Measurements from ENCODE around the gene ZCCHC3.

The ZCCHC3 gene

DNA sequence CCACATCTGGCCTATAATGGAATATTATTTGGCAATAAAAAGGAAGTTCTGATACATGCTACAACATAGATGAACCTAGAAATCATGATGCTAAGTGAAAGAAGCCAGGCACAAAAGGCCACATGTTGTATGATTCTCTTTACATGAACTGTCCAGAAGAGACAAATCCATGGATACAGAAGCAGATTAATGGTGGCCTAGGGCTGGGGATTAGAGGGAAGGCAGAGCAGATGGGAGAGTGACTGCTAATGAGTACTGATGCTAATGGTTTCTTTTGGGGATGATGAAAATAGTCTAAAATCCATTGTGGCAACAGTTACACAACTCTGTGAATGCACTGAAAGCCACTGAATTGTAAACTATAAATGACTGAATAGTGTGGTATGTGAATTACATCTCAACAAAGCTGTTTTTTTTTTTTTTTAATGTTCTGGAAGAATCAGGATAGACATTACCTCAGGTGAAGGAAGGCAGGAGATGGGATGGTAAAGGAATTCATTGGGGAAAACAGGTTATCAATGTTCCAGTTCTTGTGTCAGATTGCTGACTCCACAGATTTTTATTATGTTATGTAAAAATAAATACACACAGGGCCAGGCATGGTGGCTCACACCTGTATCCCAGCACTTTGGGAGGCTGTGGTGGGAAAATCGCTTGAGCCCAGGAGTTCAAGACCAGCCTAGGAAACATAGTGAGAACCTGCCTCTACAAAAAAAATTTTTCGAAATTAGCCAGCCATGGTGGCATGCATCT, 19.1 kb downstream of the ZCCHC3 start:
- H3K9me3 Mint-ChIP-seq: no peaks in the 10 kb centered on the region
- no peak overlapping the region for H3K27ac Mint-ChIP-seq
- no peaks in the 10 kb centered on the region for H3K27me3 Mint-ChIP-seq
- H3K4me3 Mint-ChIP-seq: no peak overlapping the region
- peaks cover 6% of the 10 kb centered on the region for H3K4me1 Mint-ChIP-seq (ENCODE audit: low read depth)
- H3K36me3 Mint-ChIP-seq (ENCODE audit: low read depth): peaks cover 9% of the 10 kb centered on the region

DNA sequence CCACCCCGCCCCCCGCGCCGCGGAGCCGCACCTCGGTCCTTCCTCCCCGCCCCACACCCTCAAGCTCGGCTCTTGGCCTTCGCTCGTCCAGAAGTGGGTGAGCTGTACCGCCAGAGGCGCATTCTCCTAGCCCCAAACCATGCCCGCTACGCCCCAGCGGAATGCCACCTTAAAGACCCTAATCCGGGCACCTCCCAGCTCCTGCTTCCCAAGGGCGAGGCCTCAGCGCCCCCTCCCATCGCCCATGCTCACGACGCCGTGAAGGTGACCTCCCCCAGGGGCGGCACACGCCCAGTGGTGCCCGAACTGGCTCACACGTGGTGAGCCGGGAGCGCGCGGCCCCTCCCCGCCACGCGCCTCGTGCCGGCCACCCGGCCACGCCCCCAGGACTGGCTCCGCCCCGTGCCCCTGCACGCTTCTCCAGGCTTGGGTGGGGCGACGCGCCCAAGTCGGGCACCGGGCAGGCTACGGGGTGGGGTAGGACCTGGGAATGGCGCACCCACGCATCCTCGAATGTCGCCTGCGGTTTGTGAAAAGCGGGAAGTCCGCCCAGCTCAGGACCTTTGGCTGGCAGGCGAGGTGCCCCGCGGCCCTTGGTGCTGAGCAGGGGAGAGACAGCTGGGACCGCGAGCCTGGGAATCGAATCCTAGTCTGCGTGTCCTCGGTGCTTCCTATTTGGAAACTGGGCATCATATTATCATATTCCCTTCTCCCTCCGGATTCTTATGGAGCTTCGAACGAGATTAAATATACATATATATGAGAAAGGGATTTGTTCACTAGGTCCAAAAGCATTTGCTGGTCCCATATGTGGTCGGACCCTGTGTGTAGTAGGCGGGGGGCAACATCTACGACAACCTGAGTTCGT, 27.0 kb downstream of the ZCCHC3 start:
- peak overlapping the region; percentile 90 for H3K4me3 Mint-ChIP-seq
- H3K27me3 Mint-ChIP-seq: no peaks in the 10 kb centered on the region
- H3K4me1 Mint-ChIP-seq (ENCODE audit: low read depth): peaks cover 21% of the 10 kb centered on the region
- H3K9me3 Mint-ChIP-seq: no peaks in the 10 kb centered on the region
- peak overlapping the region; percentile 88 for H3K27ac Mint-ChIP-seq
- peaks cover 10% of the 10 kb centered on the region for H3K36me3 Mint-ChIP-seq (ENCODE audit: low read depth)

DNA sequence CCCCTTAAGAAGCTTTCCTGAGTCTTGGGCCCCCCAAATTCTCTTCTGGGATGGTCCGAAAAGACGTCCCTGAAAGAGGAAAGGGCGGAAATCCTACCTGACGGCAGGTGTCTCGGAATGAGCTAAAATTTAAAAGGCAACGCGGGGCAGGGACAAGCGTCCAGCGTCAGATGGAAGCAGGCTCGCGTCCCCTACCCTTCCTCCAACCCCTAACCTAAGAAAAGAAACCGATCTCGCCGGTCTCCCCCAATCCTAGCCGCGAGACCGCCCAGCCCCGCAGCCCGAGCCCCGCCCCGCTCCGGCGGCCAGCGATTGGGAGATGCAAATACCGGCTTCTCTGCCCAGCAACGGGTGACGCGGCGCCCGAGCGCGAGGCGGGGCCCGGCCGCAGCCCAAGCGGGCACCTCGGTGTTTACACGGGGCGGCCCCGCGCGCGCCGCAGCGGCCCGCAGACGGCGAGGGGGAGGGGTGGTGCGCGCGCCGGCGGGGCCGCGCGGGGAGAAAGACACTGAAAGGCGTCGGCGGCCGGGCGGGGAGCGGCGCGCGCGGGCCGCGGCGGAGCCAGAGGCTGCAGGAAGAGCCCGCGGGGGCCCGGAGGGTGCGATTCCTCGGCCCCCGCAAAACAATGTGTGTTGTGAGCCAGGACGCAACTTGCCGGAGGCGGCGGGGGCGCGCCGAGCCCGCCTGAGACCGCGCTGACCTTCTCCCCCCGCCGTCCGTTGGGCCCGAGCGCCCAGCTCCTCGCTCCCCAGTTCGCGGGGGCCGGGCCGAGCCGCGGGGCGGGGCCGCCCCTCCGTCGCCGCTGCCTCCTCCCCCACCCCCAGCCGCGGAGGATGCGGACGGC, 27.9 kb downstream of the ZCCHC3 start, which contains the start of gene SOX12:
Gene SOX12 (plus strand): TSS at position 508 of the 844 bp plus-strand sequence. CDS start 373 bp downstream, outside the sequence.
- H3K27ac Mint-ChIP-seq: peak within 1 kb of the TSS; percentile 88
- H3K4me3 Mint-ChIP-seq: peak within 1 kb of the TSS; percentile 90
- no peaks in the 10 kb centered on the region for H3K27me3 Mint-ChIP-seq
- peaks cover 9% of the 10 kb centered on the region for H3K36me3 Mint-ChIP-seq (ENCODE audit: low read depth)
- H3K9me3 Mint-ChIP-seq: no peaks in the 10 kb centered on the region
- peaks cover 26% of the 10 kb centered on the region for H3K4me1 Mint-ChIP-seq (ENCODE audit: low read depth)

DNA sequence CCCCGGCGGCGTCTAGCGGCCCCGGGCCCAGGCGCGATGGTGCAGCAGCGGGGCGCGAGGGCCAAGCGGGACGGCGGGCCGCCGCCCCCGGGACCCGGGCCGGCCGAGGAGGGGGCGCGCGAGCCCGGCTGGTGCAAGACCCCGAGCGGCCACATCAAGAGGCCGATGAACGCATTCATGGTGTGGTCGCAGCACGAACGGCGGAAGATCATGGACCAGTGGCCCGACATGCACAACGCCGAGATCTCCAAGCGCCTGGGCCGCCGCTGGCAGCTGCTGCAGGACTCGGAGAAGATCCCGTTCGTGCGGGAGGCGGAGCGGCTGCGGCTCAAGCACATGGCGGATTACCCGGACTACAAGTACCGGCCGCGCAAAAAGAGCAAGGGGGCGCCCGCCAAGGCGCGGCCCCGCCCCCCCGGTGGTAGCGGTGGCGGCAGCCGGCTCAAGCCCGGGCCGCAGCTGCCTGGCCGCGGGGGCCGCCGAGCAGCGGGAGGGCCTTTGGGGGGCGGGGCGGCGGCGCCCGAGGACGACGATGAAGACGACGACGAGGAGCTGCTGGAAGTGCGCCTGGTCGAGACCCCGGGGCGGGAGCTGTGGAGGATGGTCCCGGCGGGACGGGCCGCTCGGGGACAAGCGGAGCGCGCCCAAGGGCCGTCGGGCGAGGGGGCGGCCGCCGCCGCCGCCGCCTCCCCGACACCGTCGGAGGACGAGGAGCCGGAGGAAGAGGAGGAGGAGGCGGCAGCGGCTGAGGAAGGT, 28.7 kb downstream of the ZCCHC3 start:
- peak overlapping the region; percentile 82 for H3K4me3 Mint-ChIP-seq
- H3K4me1 Mint-ChIP-seq (ENCODE audit: low read depth): peaks cover 29% of the 10 kb centered on the region
- H3K9me3 Mint-ChIP-seq: no peaks in the 10 kb centered on the region
- H3K27me3 Mint-ChIP-seq: no peaks in the 10 kb centered on the region
- peaks cover 4% of the 10 kb centered on the region for H3K36me3 Mint-ChIP-seq (ENCODE audit: low read depth)
- peak overlapping the region; percentile 70 for H3K27ac Mint-ChIP-seq

DNA sequence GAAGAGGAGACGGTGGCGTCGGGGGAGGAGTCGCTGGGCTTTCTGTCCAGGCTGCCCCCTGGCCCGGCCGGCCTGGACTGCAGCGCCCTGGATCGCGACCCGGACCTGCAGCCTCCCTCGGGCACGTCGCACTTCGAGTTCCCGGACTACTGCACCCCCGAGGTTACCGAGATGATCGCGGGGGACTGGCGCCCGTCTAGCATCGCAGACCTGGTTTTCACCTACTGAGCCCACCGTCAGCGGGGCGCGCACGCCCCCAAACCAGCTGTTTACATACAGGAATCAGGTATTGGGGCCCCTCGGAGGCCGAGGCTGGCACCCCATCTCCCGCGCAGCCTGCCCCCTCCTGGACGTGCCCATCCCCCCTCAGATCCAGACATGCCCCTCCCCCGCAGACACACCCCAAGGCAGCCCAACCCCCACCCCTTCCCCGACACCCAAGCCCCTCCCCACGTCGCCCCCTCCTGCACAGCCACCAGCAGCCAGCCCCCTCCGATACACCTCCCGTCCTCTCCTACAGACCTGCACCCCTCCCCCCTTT, 29.3 kb downstream of the ZCCHC3 start:
- H3K9me3 Mint-ChIP-seq: no peaks in the 10 kb centered on the region
- no peaks in the 10 kb centered on the region for H3K36me3 Mint-ChIP-seq (ENCODE audit: low read depth)
- H3K27me3 Mint-ChIP-seq: no peaks in the 10 kb centered on the region
- peak overlapping the region; percentile 82 for H3K4me3 Mint-ChIP-seq
- peak overlapping the region; percentile 65 for H3K27ac Mint-ChIP-seq
- H3K4me1 Mint-ChIP-seq (ENCODE audit: low read depth): peaks cover 29% of the 10 kb centered on the region

DNA sequence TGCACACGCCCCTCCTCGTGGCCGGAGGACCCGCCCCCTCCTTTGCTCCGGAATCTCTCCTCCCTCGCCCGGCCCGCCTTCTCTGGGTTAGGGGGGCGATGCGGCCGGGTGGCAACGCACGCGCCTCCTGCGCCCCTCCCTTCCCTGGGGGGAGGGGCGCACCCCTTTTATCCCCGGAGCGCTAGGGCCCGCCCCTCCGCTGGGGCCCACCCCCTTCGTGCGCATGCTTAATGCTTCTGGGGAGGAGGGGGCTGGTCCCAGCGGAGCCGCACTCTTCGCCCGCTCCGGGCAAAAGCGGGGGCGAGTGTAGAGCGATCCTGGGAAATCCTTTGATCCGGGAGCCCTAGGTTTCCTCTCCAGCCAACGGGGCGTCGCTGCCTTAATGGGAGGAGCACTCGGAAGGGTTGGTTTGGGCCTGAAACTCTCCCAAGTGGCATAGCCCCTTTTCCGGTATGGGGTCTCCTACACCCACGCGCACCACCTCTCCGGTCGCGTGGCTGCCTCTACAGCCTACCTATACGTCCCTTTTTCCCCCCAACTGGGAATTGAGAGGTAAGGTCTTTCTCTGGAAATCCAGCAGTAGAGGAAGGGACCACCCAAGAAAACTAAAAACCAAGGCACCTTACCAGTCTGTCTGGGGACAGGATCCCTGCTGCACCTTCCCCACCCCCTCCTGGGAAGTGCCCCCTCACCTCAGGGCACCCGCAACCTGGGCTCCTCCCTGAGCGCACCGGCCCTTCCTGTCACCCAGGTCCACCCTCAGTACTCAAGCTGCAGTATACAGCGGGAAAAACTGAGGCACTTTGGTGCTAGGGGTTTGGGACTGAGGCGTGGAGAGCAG, 30.0 kb downstream of the ZCCHC3 start:
- Mint-ChIP-seq H3K36me3 (ENCODE audit: low read depth) (no peaks in the 10 kb centered on the region), H3K4me1 (ENCODE audit: low read depth) (peaks cover 29% of the 10 kb centered on the region)

DNA sequence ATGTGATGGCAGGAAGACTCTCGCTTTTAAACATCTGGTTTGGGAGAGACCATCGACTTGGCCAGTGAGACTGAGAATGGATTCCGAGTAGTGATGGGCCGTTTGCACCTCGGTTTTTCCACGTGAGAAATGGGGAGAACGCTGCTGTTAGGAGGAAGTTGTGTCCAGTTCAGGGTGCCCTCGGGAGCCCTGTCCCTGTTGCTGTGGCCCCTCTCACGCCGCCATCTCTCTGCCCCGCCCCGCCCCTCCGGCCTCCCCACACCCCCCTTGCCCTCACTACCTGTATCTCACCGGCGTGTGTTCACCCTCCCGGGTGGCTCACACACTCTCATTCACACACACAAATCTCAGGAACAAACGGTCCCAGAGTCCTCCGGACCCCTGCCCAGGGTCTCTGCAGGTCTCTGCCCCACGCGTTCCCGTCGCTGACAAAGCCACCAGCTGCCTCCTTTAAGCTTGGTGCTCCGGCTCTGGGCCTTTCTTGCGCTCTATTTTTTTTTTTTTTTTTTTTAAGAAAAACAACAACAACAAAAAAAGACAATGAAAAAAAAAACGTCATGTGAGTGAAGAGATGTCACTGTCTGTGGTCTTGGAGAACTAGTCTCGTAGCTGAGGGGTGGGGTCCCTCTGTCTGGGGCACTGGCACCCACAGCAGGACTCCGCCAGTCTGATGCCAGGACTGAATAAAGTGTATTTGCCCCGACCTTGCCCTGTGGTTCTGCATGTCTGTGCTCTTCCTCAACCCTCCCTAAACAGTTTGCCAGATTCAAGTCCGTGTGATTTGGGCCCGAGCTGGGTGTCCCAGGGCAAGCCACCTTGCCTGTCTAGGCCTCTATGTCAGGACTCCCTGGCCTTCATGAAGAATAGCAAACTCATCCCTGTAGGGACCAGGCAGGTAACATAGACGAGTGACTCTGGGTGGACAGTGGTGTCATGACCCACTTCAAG, 30.9 kb downstream of the ZCCHC3 start:
- no peaks in the 10 kb centered on the region for H3K9me3 Mint-ChIP-seq
- no peaks in the 10 kb centered on the region for H3K27me3 Mint-ChIP-seq
- peak overlapping the region; percentile 67 for H3K27ac Mint-ChIP-seq
- H3K4me3 Mint-ChIP-seq: peak overlapping the region; percentile 82
- no peaks in the 10 kb centered on the region for H3K36me3 Mint-ChIP-seq (ENCODE audit: low read depth)
- H3K4me1 Mint-ChIP-seq (ENCODE audit: low read depth): peaks cover 29% of the 10 kb centered on the region

More for the DNA sequence above, 30.0 kb downstream of the ZCCHC3 start:
- peak overlapping the region; percentile 67 for H3K27ac Mint-ChIP-seq
- H3K9me3 Mint-ChIP-seq: no peaks in the 10 kb centered on the region
- H3K27me3 Mint-ChIP-seq: no peaks in the 10 kb centered on the region
- H3K4me3 Mint-ChIP-seq: peak overlapping the region; percentile 82

DNA sequence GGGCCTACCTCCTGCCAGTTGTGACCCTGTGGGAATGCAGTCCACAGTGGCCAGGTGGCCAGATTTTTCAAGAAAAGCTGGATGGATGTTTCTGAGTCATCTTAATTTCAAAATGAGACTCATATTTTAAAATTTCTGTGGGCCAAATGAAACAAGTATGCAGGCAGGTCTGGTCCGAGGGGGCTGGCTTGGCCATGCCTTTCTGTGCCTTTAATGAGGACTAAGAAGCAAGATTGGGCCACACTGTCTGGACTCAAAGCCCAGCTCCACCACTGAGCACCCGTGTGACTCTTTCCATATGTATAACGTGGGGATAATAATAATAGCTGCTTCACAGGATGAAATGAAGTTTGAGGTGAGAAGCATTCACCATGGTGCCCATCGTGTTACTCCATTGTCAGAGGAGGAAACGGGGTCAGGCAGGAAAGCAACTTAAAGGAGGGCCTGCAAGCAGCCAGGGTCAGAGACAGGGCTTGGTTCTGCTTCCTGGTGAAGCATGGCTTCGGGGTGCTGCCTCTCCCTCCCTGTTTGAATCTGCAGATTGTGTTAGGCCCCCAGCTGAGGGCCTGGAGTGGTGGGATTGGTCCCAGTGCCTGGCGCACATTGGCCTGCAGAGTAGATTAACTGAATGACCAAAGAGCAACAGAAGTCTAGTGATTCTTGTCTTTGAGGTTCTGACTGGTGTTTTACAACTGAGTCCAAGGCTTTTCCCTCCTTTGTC, 31.8 kb downstream of the ZCCHC3 start:
- peak overlapping the region; percentile 38 for H3K4me3 Mint-ChIP-seq
- H3K36me3 Mint-ChIP-seq (ENCODE audit: low read depth): no peaks in the 10 kb centered on the region
- peak overlapping the region; percentile 67 for H3K27ac Mint-ChIP-seq

DNA sequence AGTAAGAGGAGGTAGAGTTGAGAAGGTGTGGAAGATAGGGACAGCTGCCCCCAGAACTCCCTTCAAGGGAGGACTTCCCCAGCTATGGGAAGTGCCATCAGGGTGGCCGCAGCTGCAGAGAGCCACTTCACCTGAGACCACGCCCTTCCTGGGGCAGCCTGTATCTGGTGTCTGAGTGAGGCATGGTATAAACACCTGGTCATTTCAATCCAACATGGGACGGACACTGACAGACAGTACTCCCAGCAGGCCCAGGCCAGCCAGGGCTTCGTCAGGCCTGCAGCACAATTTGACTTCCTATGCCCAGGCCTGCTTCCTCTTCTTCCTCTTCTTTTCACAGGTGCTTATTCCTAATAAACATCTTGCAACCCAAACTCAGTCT, 32.5 kb downstream of the ZCCHC3 start:
- H3K4me1 Mint-ChIP-seq (ENCODE audit: low read depth): peaks cover 24% of the 10 kb centered on the region
- H3K27ac Mint-ChIP-seq: no peak overlapping the region
- no peak overlapping the region for H3K4me3 Mint-ChIP-seq
- no peaks in the 10 kb centered on the region for H3K27me3 Mint-ChIP-seq
- no peaks in the 10 kb centered on the region for H3K9me3 Mint-ChIP-seq
- no peaks in the 10 kb centered on the region for H3K36me3 Mint-ChIP-seq (ENCODE audit: low read depth)

More for the DNA sequence above, 31.8 kb downstream of the ZCCHC3 start:
- Mint-ChIP-seq H3K27me3 (no peaks in the 10 kb centered on the region), H3K4me1 (ENCODE audit: low read depth) (peaks cover 24% of the 10 kb centered on the region), H3K9me3 (no peaks in the 10 kb centered on the region)

DNA sequence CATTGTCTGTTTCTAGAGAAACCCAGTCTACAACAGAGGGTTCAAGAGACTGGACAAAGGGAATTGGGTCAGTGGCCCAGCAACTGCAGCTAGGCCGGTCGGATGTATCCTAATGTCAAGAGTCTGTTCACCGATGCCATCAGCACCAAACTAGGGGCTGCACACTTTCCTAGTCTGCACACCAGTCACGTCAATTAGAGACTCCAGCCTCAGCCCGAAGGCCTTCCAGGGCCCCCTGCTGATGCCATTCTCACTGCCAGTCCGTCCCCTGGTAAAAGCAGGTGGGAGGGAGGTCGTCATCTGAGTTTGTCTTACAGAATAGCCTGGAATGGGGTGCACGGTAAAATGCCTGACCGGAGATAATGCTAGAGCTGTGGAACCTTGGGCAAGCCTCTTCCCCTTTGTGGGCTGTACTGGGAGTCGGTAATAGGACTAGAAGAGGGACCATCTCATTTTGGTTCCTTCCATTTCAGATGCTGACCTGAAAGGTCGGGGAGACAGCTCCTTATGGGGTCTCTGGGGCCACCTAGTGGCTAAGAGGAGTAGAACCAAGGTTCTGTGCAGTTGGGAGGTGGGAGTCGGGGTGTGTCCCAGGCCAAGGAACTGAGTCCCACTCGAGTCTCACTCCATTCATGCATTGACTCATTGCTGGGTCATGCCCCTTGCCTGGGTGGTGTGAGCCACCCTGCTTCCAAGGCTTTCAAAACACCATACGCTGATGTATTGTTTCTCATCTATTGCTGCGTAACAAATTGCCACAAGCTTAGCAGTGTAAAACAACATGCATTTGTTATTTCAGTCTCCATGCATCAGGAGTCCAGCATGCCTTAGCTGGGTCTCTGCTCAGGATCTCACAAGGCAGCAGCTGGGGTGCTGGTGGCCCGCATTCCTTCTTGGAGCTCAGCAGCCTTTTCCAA, 33.1 kb downstream of the ZCCHC3 start:
- H3K4me3 Mint-ChIP-seq: no peak overlapping the region
- no peaks in the 10 kb centered on the region for H3K27me3 Mint-ChIP-seq
- H3K36me3 Mint-ChIP-seq (ENCODE audit: low read depth): no peaks in the 10 kb centered on the region
- peaks cover 24% of the 10 kb centered on the region for H3K4me1 Mint-ChIP-seq (ENCODE audit: low read depth)
- no peak overlapping the region for H3K27ac Mint-ChIP-seq
- no peaks in the 10 kb centered on the region for H3K9me3 Mint-ChIP-seq

DNA sequence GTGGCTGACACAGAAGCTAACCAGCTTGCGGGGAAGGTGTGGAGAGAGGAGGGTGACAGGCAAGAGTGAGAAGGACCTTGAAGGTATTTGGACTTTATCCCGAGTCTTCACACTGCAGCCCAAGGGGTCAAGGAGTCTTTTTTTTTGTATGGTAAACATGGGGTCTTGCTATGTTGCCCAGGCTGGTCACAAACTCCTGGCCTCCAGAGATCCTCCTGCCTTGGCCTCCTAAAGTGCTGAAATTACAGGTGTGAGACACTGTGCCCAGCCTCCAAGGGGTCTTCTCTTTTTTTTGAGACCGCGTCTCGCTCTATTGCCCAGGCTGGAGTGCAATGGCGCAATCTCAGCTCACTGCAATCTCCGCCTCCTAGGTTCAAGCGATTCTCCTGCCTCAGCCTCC, 37.2 kb downstream of the ZCCHC3 start:
- H3K36me3 Mint-ChIP-seq (ENCODE audit: low read depth): no peaks in the 10 kb centered on the region
- H3K4me3 Mint-ChIP-seq: no peak overlapping the region
- H3K4me1 Mint-ChIP-seq (ENCODE audit: low read depth): peaks cover 8% of the 10 kb centered on the region

More for the DNA sequence above, 37.2 kb downstream of the ZCCHC3 start:
- Mint-ChIP-seq H3K27ac (no peak overlapping the region), H3K27me3 (no peaks in the 10 kb centered on the region), H3K9me3 (no peaks in the 10 kb centered on the region)

All from stimulated activated naive CD8-positive, alpha-beta T cell treated with anti-CD3 and anti-CD28 coated beads, Interleukin-15, Interleukin-2, amounts not matched to agents 100 ng/mL and 50 ng/mL, for 24 hours (primary cell).